ENCODE measurements around the gene SYCE3.

The SYCE3 gene

GRCh38 chr22:50502096-50502495, 60.6 kb downstream of the SYCE3 start:
- TF ChIP-seq, protein P1, sequence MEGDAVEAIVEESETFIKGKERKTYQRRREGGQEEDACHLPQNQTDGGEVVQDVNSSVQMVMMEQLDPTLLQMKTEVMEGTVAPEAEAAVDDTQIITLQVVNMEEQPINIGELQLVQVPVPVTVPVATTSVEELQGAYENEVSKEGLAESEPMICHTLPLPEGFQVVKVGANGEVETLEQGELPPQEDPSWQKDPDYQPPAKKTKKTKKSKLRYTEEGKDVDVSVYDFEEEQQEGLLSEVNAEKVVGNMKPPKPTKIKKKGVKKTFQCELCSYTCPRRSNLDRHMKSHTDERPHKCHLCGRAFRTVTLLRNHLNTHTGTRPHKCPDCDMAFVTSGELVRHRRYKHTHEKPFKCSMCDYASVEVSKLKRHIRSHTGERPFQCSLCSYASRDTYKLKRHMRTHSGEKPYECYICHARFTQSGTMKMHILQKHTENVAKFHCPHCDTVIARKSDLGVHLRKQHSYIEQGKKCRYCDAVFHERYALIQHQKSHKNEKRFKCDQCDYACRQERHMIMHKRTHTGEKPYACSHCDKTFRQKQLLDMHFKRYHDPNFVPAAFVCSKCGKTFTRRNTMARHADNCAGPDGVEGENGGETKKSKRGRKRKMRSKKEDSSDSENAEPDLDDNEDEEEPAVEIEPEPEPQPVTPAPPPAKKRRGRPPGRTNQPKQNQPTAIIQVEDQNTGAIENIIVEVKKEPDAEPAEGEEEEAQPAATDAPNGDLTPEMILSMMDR (IDR thresholded peaks at IDR 0.05), result no peak
